ENCODE data around the gene NPAT. TPM values are rescaled to one million over a fixed set of nuclear protein-coding genes. Genes with fewer than 3 reads are reported as not detected.

NPAT gene
- total and polyA plus RNA-seq, 2 of the 13 experiments (the other 11 are each of a cell fraction or from before 2014, with no cell fraction given), result 4.4 to 11.2 TPM

DNA sequence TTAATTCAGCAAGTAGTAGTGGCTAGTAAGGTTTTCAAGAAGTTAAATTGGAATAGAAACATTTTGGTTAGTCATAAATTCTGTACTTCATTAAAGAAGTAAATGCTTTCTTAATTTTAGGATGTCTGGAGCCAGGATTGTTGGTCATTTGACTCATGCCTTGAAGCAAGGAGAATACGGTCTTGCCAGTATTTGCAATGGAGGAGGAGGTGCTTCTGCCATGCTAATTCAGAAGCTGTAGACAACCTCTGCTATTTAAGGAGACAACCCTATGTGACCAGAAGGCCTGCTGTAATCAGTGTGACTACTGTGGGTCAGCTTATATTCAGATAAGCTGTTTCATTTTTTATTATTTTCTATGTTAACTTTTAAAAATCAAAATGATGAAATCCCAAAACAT, 75.3 kb downstream of the NPAT start:
- no peaks in the 10 kb centered on the region for H4K20me1 ChIP-seq (ENCODE audit: insufficient read depth, low read length)
- no peak overlapping the region for H3K4me2 ChIP-seq (ENCODE audit: low read depth, low read length)
- H3K79me2 ChIP-seq (ENCODE audit: insufficient read depth, low read length), result no peaks in the 10 kb centered on the region
- ATAC-seq (no peak), DNase-seq (ENCODE audit: low spot score) (no peak), FAIRE-seq (no peak)
- CTCF ChIA-PET (ENCODE audit: low intra/inter-chr PET ratio, low total read pairs), result no interaction called here
- TF ChIP-seq ZNF136 (CRISPR knock-in tag; IDR thresholded peaks at IDR 0.05; ENCODE audit: low read depth) (no peak), KLF11 (CRISPR knock-in tag; IDR thresholded peaks at IDR 0.05) (no peak), PAX8 (CRISPR knock-in tag; IDR thresholded peaks at IDR 0.05; ENCODE audit: borderline replicate concordance) (no peak), RFX1 (IDR thresholded peaks at IDR 0.05) (no peak), STAG1 (CRISPR knock-in tag; IDR thresholded peaks at IDR 0.05) (no peak), SYNCRIP (IDR thresholded peaks at IDR 0.05; ENCODE audit: insufficient read depth, low read depth, low read length) (no peak), NR2F6 (IDR thresholded peaks at IDR 0.05) (no peak), NR2F6 (CRISPR knock-in tag; IDR thresholded peaks at IDR 0.05) (no peak), SP1 (IDR thresholded peaks at IDR 0.05) (no peak), SP1 (CRISPR knock-in tag; IDR thresholded peaks at IDR 0.05) (no peak), ZNF3 (CRISPR knock-in tag; IDR thresholded peaks at IDR 0.05) (no peak), ZMYM3 (CRISPR knock-in tag; IDR thresholded peaks at IDR 0.05) (no peak), ZNF180 (CRISPR knock-in tag; IDR thresholded peaks at IDR 0.05; ENCODE audit: borderline replicate concordance, low read depth) (no peak), E2F1 (CRISPR knock-in tag; IDR thresholded peaks at IDR 0.05) (no peak), ZNF777 (CRISPR knock-in tag; IDR thresholded peaks at IDR 0.05) (no peak), PLSCR1 (CRISPR knock-in tag; IDR thresholded peaks at IDR 0.05; ENCODE audit: borderline replicate concordance) (no peak), PHF5A (CRISPR knock-in tag; IDR thresholded peaks at IDR 0.05; ENCODE audit: low read depth, unreplicated experiment) (no peak)
- TF ChIP-seq, protein P1, sequence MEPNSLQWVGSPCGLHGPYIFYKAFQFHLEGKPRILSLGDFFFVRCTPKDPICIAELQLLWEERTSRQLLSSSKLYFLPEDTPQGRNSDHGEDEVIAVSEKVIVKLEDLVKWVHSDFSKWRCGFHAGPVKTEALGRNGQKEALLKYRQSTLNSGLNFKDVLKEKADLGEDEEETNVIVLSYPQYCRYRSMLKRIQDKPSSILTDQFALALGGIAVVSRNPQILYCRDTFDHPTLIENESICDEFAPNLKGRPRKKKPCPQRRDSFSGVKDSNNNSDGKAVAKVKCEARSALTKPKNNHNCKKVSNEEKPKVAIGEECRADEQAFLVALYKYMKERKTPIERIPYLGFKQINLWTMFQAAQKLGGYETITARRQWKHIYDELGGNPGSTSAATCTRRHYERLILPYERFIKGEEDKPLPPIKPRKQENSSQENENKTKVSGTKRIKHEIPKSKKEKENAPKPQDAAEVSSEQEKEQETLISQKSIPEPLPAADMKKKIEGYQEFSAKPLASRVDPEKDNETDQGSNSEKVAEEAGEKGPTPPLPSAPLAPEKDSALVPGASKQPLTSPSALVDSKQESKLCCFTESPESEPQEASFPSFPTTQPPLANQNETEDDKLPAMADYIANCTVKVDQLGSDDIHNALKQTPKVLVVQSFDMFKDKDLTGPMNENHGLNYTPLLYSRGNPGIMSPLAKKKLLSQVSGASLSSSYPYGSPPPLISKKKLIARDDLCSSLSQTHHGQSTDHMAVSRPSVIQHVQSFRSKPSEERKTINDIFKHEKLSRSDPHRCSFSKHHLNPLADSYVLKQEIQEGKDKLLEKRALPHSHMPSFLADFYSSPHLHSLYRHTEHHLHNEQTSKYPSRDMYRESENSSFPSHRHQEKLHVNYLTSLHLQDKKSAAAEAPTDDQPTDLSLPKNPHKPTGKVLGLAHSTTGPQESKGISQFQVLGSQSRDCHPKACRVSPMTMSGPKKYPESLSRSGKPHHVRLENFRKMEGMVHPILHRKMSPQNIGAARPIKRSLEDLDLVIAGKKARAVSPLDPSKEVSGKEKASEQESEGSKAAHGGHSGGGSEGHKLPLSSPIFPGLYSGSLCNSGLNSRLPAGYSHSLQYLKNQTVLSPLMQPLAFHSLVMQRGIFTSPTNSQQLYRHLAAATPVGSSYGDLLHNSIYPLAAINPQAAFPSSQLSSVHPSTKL (CRISPR knock-in tag; IDR thresholded peaks at IDR 0.05), result no peak
- H3K9ac ChIP-seq (ENCODE audit: insufficient read depth, low read depth, low read length), result no peak overlapping the region
- H2AFZ ChIP-seq (ENCODE audit: low read length), result no peak overlapping the region
- intact Hi-C loops (cut with micrococcal nuclease; ENCODE audit: unreplicated experiment) (no loop called here), in situ Hi-C loops (cut with HindIII; ENCODE audit: extremely low pct_ligation_motif_present, low pct_unique_long_range_greater_than_20kb) (no loop called here)
- WGBS (ENCODE audit: low lambda C conversion rate), result 100% methylated on average over 1 of the region's 1 CpG
- no peaks in the 10 kb centered on the region; a peak in 1 of 5 replicates for H3K27me3 ChIP-seq (ENCODE audit: control insufficient read depth in 1 of 2, insufficient read depth in 2 of 2, low read length in 2 of 2)
- H3K27ac ChIP-seq (ENCODE audit: extremely low read length, insufficient read depth, low read length), result no peak overlapping the region
- no TSS peak for BruUV-seq (replicated peaks)
- no peaks in the 10 kb centered on the region for H3K9me3 ChIP-seq (ENCODE audit: low read length)
- H3K4me3 ChIP-seq (replicated peaks in 1 of 3; ENCODE audit: insufficient read depth in 1 of 3, low read depth in 2 of 3, low read length in 3 of 3), result no peak overlapping the region
- POLR2A ChIA-PET, result no interaction called here
- H3K4me1 ChIP-seq (ENCODE audit: insufficient read depth, low read length), result no peaks in the 10 kb centered on the region
- peaks cover 11 to 70% of the 10 kb centered on the region in 2 experiments for H3K36me3 ChIP-seq (replicated peaks in 1 of 2; ENCODE audit: control insufficient read depth in 1 of 2, insufficient read depth in 2 of 2, low read length in 2 of 2)

Data from HepG2 (cell line).